Stimulated activated CD4-positive, alpha-beta T cell treated with anti-CD3 and anti-CD28 coated beads, Interleukin-1b, Interleukin-23, amount 100 ng/mL, for 1 hour (primary cell): ENCODE results near the gene KIF17.
"Not testable (repeated sequence)": the region's sequence is repeated elsewhere in the genome, so short reads cannot be mapped to it uniquely, and the experiment has no call there.

ENCODE experiments used
- DNase-seq, 2 donors: peaks; one replicate each; pipeline ENCODE4 v3.0.0-alpha.2; 2020; ENCODE audit warnings: low read depth in 2 of 2

Gene KIF17

DNA sequence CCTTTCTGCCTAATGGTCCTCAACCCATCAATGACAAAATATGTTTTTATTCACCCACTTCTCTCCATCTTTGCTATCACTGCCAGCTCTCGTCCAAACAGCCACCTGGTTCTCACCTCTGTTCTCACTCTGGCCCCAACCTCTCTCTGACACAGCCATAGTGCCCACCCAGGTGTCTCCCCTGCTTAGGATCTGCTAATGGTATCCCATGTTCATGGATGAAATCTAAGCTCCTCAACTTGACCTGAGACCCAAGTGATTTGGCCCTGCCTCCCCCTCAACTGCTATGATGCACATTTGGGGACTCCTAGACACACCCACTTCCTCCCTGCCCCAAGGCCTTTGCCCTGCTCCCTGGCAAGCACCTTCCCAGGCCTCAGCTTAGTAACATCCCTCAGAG lies 25.9 kb downstream of the KIF17 start:
- DNase-seq: no peak

DNA sequence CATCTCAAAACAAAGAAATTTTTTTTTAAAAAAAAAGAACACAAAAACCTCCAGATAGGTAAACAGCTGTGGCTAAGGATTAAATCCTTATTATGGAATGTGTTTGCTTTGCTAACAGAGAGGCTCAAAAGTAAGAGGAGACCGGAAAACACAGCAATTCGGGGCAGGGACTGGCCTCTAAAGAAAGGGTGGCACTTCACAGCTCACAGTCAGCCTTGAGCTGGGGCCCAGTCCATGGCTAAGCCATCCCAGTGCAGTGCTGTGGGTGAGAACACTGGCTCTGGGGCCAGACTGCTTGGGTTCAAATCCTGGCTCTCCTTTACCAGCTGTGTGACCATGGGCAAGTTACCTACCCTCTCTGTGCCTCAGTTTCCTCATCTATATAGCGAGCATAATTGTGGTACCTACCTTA lies 28.2 kb downstream of the KIF17 start:
- no peak for DNase-seq

DNA sequence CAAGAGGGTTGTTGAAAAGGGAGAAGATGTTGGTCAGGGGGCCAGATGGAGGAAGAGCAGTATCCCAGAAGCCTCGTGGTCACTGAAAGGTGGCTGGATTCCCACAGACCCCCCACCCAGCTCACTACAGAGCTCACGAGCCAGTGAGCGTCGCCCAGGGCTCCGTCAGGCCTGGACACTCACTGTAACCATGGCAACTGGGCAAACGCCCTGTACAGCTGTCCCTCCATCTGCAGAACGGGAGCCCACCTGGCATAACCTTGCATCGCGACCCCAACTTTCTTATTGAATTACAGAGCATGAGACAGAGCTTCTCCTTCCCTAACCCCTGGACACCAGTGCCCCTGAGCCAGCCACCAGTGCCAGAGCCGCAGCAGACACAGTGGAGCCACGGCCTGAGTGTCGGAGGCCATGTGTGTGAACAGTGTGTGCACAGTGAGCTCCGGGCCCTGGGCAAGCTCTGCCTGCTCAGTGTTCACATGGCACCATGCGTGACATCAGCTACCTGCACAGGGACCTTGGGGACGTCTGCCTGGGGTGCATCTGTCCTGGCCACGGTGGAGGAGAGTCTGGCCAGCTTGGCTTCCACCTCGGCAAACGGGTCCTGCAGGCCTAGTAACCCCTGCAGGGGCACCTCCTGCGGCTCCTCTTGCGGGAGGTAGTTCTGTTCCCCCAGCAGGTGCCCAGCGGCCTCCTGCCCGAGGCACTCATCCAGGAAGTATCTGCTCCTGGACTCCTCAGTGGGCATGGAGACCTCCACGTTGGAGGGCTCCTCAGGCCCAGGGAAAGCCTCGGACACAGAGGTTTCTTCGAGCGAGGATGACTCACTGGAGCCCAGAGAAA lies 30.7 kb downstream of the KIF17 start:
- DNase-seq: no peak

DNA sequence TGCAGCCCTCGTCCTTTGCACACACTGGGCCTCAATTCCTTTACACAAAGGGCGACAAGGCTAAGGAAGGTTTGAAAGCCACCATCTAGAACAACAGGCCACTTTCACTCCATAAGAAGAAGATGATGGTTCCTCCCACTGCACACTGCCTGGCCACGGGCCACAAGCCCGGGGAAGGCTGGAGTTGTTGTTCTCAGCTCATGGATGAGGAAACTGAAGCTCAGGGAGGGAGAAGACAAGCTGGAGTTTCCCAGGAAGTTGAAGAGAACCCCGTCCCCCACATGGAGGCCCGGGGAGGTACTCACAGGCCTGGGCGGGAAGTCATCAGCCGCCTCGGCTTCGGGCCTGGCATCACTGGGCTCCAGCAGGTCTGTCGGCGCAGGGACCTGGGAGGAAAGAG lies 32.1 kb downstream of the KIF17 start:
- DNase-seq: no peak

DNA sequence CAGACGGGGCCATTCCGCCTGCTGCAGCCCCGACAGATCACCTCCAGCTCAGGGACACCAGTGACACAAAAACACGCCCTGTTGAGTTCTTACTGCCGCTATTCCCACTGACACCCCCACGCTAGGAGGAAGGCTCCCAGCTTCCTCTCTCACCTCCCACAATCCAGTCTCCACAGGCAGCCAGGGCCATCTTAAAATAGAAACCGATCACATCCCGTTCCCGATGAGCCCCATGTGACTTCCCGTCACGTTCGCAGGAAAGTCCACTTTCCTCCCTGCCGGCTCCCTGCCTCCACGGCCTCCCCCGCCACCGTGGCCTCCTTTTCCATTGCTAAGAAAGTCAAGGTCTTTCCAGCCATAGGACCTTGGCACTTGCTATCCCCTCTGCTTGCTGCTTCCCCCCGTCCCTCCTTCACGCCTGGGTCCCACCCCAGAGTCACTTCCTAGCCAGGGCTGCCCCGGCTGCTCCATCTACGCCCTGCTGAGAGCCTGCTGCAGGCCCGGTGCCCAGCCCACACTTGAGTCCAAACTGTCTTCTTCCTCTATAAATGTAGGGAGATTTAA lies 32.6 kb downstream of the KIF17 start:
- DNase-seq: no peak

DNA sequence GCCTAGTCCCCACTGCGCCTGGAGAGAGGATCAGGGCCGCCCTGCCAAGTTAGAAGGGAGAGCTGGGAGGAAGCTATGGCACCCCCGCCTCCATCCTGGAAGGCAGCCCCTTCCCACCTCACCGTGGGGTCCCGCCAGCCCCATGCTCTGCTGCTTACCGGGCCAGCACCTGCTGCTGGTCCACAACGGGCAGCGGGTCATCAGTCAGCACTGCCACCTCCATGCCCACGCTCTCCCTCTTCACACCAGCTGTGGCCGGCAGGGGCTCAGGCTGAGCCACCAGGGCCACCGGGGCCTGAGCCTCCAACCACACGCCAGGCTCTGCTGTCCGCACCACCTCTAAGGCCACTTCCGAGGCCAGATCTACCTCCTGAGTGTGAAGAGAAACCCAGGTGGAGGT lies 33.2 kb downstream of the KIF17 start:
- DNase-seq: no peak

DNA sequence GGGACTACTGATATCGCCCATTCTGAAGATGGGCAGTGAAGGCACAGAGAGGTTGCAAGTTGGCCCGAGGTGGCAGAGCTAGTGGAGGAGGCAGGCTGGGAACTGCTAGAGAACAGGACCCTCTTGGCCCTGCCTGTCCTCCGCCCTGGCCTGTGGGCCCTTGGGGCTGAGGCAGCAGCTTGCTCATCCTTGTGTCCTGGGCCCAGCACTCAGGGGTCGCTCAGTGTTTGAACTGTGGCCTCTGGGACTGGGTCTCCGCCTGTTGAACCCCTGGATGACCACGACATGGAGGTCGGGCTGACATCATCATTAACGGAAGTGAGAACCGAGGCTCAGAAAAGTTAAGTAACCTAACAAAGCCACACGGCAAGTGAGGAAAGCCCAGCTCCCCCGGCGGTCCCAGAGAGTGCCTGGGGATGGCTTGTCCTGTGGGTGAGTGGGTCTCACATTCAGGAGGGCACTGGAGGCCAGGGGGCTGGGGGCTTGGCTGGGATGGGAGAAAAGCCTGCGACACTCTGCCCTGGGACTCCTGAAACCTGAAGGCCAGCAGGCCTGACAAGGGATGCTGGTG lies 33.7 kb downstream of the KIF17 start:
- DNase-seq: no peak

DNA sequence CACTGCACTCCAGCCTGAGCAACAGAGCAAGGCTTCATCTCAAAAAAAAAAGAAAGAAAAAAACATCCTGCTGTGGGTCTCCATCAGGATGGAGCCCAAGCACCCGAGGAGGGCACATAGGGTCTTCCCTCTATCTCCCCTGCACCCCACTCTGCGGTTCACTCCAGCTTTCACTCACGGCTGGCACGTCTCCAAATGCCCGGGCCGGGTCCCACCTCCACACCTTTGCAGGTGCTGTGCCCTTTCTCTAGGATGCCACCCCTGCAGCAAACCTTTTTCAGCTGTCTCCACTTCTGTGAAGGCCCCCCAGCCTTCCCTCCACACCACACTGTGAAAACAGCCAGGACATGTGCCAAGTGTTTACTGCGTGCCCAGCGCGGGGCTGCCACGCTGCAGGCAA lies 34.2 kb downstream of the KIF17 start:
- no peak for DNase-seq

DNA sequence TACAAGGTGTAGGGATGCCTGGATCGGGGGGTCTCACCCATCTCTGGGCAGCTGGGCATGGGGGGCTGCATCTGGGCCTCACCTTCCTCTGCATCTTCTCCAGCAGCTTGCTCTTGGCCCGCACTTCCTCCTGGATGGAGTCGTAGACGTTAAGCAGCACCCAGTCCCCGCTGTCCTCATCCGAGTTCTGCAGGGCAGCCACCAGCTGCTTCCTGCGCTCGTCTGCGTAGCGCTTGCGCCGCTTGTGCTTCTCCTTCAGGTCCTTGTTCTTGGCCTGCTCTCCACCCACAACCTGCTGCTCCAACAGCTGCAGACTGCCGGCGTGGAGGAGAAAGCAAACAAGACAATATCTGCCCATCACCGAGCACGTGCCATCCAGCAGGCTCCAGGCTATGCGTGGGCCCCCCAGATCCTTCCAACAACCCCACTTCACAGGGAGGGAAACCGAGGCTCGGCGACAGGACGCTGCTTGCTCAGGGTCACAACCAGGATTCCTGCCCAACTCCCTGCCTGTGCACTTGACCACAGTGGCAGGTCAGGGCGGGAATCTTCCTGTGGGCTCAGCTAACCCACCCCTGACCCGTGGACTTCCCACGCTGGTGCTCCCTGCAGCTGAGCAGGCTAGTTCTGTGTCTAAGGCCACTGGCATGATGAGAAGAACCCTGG lies 35.1 kb downstream of the KIF17 start:
- DNase-seq: no peak

DNA sequence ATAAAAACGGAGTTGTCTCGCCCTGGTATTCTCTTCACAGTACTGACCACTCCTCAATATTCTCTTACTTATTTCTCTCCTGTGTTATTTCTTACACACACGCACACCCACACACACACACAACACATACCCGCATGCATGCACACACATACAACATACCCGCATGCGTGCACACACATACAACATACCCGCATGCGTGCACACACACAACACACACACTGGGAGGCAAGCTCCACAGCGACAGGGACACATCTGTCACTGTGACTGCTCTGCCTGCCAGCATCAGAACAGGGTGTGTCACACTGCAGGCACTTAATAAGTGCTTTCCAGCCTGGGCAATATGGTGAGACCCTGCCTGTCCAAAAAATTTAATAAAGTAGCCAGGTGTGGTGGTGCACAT lies 35.8 kb downstream of the KIF17 start:
- DNase-seq: no peak

DNA sequence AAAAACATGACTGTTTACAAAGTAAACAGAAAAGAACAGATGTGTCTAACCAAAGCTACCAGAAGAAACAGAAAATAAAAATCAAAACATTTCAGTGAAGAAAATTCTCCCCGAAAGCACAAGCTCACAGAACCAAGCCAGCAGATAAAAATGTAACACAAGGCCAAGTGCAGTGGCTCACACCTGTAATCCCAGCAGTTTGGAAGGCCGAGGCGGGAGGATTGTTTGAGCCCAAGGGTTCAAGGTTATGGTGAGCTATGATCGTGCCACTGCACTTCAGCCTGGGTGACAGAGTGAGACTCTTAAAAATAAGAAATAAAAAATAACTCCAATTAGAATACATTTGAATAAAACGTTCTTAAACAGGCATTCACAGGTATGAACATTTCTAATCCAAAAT lies 37.5 kb downstream of the KIF17 start:
- DNase-seq: no peak

DNA sequence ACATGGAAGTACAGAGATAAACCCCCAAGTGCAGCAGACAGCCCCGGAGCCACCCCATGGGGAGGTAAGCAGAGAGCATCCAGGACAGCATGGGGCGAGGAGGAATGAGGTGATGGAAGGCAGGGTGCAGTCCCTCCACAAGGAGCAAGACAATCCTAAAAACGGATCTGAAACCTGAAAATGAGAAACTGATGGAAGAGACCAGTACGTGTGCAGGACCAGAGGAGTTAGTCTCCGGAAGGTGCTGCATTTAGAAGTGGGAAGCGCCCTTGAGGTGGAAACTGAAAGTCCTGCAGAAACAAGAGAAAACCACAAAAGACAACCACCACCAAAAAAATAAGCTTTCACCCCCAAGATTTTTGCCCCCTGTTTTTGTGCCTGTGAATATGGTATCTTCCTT lies 39.2 kb downstream of the KIF17 start:
- DNase-seq: no peak

DNA sequence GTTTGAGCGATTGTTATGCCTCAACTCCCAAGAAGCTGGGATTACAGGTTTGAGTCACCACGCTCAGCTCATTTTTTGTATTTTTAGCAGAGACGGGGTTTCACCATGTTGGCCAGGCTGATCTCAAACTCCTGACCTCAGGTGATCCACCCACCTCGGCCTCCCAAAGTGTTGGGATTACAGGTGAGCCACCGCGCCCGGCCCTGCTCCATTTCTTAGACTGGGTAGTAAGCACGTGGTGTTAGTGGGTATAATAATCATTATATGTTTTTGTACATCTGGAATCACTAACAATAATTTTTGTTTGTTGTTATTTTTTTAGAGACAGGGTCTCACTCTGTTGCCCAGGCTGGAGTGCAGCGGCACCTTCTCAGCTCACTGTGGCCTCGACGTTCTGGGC lies 44.2 kb downstream of the KIF17 start:
- DNase-seq: not testable (repeated sequence)

DNA sequence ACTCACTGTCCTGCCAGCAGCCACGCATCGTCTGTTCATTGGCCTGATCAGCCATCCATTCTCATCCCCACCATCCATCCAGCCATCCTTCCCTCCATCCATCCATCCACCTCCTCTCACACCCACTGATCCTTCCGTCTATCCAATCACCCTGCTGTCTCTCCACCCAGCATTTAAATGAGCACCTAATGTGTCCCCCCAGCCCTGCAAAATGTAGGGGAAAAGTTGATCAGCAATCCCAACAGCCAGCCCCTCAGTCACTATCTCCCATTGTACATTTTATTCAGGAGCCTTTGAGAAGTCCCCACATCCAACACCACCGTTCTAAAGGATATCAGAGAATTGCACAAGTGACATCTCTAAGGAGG lies 45.6 kb downstream of the KIF17 start:
- no peak for DNase-seq

DNA sequence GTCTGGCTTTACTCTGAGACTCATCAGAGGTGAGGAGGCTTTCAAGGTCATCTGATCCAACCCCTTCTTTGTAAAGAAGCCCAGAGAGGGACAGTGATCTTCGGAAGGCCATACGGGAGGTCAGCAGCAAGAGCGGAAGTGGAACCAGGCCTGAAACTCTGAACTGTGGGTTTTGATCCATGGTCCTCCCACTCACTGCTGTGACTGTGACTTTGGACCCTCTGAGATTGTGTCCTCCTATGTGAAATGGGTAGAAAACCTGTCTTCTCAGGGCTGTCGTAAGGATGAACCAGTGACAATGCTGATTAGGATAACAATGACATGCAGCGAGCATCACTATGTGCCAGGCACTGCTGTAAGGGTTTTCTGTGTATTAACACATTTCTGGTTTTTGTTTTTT lies 46.9 kb downstream of the KIF17 start:
- DNase-seq: no peak

DNA sequence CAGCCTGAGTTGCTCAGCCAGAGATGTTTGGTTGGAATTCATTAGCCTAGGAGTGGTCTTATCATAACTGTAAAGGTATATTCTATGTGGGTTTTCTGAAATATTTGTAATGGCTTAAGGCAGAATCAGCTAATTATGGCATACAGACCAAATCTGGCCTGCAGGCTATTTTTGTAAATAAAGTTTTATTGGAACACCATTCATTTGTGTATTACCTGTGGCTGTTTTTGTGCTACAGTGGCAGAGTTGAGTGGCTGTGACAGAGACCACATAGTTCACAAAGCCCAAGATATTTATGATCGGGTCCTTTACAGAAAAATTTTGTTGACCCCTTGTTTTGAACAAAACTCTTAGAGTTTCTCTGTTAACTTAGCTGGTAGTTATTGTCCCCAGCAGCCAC lies 49.2 kb downstream of the KIF17 start:
- DNase-seq: no peak

DNA sequence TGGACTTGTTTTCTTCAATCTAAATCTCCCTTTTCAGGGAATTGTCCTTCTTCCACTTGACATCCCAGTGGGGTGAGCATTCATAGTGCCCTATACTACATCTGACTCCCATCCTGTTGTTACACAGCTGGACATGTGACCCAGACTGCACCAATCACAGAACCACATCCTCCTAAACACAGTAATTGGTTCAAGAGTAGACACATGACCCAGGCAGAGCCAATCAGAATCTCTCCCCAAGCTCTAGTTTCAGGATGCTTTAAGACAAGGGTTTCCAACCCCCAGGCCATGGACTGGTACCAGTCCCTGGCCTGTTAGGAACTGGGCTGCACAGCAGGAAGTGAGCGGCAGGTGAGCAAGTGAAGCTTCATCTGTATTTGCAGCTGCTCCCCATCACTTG lies 51.0 kb downstream of the KIF17 start:
- DNase-seq: no peak

DNA sequence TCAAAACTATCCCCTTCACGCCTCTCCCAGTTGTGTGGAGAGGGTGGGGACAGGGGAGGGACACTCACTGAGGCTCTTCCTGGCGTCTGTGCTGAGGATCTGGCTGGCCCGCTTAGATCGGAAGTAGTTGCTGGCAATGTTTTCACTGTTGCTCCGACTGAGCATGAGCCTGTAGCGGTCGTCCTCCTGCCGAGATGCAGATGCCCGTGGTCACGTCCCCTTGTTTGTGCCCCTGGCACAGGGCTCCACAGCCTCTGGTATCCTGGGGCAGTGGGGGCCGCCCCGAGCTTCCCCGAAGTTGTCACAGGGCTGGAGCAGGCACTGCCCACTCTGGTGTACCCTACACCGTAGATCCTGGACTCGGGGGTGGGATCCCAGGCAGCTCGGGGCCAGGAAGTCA lies 51.7 kb downstream of the KIF17 start:
- DNase-seq: no peak

DNA sequence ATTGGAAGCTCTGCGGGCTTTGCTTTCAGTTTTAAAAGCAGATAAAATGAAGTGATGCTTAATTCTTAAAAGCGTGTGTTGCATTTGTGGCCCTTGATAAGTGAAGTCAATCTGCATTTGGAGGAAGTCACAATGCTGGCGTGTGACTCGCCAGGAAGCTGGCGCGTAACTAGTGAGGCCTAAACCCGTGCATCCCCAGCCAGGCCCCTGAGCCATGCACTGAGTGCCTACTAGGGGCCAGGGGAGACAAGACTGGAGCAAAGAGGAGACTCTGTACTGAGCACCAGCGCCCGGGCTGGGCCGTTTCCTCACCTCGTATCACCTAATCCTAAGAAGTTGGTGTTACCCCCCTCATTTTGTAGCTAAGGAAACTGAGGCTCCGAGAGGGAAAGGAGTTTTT lies 52.1 kb downstream of the KIF17 start:
- no peak for DNase-seq

DNA sequence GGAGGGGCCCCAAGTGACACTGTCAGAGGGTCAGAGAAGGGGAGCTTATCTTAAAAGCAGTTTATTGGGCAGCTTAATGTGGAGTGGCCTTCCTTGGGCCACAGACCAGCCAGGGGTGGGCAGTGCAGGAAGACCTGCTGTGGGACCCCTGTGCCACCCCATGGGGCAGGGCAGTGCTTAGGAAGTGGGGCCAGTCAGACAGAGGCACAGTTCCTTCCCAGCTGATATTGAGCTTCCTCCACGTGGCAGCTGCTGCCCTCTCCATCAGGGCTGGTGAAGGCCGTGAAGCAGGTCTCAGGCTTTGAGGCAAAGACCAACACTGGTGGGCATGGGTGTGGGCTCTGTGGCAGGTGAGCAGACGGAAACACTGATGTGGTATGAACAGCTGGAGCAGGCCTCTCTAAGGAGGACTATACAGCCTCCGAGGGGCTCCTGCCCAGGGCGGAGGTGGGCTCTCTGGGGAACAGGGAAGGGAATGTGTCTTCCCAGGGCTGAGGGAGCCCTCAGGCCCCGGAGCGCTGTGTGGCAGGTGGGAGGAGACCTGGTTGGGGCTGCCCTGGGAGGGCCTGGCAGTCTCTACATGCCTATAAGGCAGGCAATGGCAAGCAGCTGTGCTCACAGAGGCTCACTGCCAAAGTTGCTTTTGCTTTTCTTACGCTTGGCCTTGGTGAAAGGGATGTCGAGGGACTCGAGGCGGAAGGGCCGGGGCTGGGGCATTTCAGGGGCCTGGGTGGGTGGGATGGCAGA lies 53.7 kb downstream of the KIF17 start:
- no peak for DNase-seq

DNA sequence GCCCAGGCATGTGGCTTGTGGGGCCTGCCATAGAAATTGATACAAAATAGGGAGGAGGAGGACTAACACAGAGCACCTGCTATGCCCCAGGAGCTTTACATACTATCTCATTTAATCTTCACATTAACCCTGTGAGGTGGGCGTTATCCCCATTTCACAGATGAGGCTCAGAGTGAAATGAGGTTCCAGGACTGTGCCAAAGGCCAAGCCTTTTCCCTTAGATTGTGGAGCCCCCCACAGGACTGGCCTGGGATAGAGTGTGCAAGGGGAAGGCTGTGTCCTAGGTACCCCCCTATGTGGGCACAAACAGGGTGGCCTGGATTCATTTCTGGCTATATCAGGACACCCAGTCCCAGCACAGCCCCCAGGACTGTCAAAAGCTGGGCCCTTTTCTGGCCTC lies 54.4 kb downstream of the KIF17 start:
- DNase-seq: no peak

DNA sequence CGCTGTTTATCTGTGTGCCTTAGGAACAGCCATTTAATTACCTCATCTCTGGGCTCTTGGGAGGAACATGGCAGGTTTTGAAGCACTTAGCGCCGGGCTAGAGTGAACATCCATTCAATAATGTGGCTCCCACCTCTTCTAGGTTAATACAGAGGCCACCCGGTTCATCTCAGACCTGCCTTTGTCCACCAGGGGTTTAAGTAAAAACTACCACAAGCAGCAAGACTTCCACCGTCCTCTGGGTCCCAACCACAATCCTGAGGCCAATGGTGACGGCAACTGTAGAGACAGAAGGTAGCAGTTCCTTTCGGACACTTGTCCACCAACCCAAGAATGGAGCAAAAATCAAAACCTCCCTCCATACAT lies 55.7 kb downstream of the KIF17 start:
- DNase-seq: no peak
